ENCODE measurements around the gene WNT2.

DNA sequence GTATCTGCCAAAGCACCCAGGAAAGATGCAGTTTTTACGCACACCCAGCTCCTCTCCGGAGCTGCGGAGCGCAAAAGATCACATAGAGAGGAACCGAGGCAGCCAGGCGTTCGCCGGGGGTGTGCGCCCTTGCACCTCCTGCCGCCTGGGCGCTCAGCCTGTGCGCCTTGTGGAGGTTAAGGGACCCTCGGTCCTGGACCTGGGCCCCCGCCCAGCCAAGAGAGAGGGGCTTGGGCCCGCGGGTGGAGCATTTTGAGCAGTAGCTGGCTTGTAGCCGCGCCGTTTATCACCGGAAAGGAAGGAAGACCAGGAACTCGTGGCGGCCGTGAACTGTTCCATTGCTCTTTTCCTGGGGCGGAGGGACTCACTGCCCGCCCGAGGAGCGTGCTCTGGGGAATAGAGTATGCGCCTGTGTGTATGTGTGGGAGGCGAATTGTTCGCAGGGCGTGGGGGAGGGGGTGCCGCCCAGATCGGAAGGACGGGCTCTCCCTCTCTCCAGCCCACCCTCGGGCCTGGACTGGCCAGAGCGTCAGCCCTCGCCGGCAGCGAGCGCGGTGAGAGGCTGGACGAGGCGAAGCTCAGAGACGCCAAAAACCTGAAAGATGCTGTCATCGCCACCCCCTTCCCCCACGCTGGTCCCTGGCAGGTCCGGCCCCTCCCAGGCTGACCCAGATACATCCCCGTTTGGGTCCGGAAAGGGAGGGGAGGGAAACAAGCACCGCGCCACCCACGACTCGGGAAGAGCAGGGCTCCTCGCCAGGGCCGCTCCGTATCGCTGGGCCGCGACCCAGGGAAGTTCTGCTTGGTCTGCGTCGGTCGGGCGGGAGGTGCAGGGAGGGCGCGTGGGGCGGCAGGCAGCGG lies 1.2 kb upstream of the WNT2 start:
- no peak for TF ChIP-seq TAF1 (IDR thresholded peaks at IDR 0.05; ENCODE audit: borderline replicate concordance, insufficient read depth, low read length)
- TF ChIP-seq POLR2AphosphoS5 (IDR thresholded peaks at IDR 0.05; ENCODE audit: low read depth, low read length), result no peak
- TF ChIP-seq, protein P1, sequence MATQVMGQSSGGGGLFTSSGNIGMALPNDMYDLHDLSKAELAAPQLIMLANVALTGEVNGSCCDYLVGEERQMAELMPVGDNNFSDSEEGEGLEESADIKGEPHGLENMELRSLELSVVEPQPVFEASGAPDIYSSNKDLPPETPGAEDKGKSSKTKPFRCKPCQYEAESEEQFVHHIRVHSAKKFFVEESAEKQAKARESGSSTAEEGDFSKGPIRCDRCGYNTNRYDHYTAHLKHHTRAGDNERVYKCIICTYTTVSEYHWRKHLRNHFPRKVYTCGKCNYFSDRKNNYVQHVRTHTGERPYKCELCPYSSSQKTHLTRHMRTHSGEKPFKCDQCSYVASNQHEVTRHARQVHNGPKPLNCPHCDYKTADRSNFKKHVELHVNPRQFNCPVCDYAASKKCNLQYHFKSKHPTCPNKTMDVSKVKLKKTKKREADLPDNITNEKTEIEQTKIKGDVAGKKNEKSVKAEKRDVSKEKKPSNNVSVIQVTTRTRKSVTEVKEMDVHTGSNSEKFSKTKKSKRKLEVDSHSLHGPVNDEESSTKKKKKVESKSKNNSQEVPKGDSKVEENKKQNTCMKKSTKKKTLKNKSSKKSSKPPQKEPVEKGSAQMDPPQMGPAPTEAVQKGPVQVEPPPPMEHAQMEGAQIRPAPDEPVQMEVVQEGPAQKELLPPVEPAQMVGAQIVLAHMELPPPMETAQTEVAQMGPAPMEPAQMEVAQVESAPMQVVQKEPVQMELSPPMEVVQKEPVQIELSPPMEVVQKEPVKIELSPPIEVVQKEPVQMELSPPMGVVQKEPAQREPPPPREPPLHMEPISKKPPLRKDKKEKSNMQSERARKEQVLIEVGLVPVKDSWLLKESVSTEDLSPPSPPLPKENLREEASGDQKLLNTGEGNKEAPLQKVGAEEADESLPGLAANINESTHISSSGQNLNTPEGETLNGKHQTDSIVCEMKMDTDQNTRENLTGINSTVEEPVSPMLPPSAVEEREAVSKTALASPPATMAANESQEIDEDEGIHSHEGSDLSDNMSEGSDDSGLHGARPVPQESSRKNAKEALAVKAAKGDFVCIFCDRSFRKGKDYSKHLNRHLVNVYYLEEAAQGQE (IDR thresholded peaks at IDR 0.05; ENCODE audit: insufficient read depth in 1 of 2, low read depth in 2 of 2, low read length in 2 of 2), result no peak
- TF ChIP-seq SIN3A (IDR thresholded peaks at IDR 0.05; ENCODE audit: borderline replicate concordance, insufficient read depth, low read length), result no peak

Measured in PFSK-1 (cell line).